Psoas muscle (tissue), 8 donors: ENCODE measurements around the gene FSTL4. TPM values are rescaled to one million over a fixed set of nuclear protein-coding genes. Genes with fewer than 3 reads are reported as not detected.

Source experiments
- ATAC-seq, 4 donors: fragments of 200-7000 bp; cut with Tn5 transposase; one replicate each; pipeline ENCODE4 v1.9.1; 2020; ENCODE audit warnings: moderate library complexity in 3 of 4, mild to moderate bottlenecking in 2 of 4
- DNase-seq, 2 donors: peaks; one replicate each; pipeline ENCODE4 v3.0.0-alpha.2; 2020
- H3K27ac ChIP-seq: fragments of 200-600 bp; one replicate; pipeline ENCODE4 v1.8.0; 2022
- H3K27me3 ChIP-seq, 3 donors: fragments of 200-600 bp in 1 of 3; one replicate each; pipeline versions ENCODE4 v1.6.1 to v1.8.0; 2013 to 2022; ENCODE audit warnings: low read length in 2 of 3, mild to moderate bottlenecking in 2 of 3, moderate library complexity in 1 of 3; ENCODE audit not compliant: insufficient read depth in 3 of 3
- H3K36me3 ChIP-seq, 2 donors: fragments of 200-600 bp in 1 of 2; one replicate each; pipeline versions ENCODE4 v1.6.1 to v1.8.0; 2013 to 2022; ENCODE audit warnings: low read depth in 1 of 2, mild to moderate bottlenecking in 1 of 2, moderate library complexity in 1 of 2; ENCODE audit not compliant: insufficient read depth in 1 of 2
- H3K4me1 ChIP-seq: fragments of 200-600 bp; one replicate; pipeline ENCODE4 v1.8.0; 2022
- H3K4me3 ChIP-seq: fragments of 200-600 bp; one replicate; pipeline ENCODE4 v1.8.0; 2022; ENCODE audit warnings: mild to moderate bottlenecking
- H3K9me3 ChIP-seq: fragments of 200-600 bp; one replicate; pipeline ENCODE4 v1.8.0; 2022
- WGBS, 3 donors: extraction: QIAGEN DNeasy Blood & Tissue Kit; methylation state at CpG; one replicate each; pipeline versions ENCODE4 v1.1.6 to v1.1.7; 2013; 5-methylcytosine and 5-hydroxymethylcytosine counted together
- intact Hi-C, 2 donors: fragments of 100-400 bp; cut with DNase I; formaldehyde crosslinking; loops; one replicate each; pipeline versions ENCODE4 v1.11.0 to v1.14.2; 2022
- polyA plus RNA-seq, 3 donors: library from polyadenylated mRNA; stranded (reverse); fragments of 200-250 nt; gene quantifications; one replicate each; pipeline ENCODE4 v1.2.3, GENCODE V29; 2013
- total RNA-seq, 4 donors: library from RNA; stranded (reverse); fragmentation: NEBNext Ultra II Directional in 2 of 4; extraction: Animal tissue kit (Norgen Biotek cat#: 25700) in 2 of 4; gene quantifications; one replicate each; pipeline versions ENCODE4 v1.2.1 to v1.2.4, GENCODE V29; 2021 to 2023
- TF ChIP-seq, protein P1 (sequence below): fragments of 200-600 bp; IDR thresholded peaks from one replicate; pipeline ENCODE4 v1.8.0; 2022; ENCODE audit warnings: antibody characterized with exemption
- donor health status: healthy with polysubstance abuse.
- donor health status: DM: no; HTN: no; CAD: no; lungs with moderate emphysema.
- donor health status: Bipolar disorder and iron deficiency.
- donor health status: healthy.
- donor health status: DM: yes; HTN: yes; CAD: no.
- donor health status: DM: no; HTN: no; CAD: no.
- donor health status: DM: no; HTN: no; CAD: no.
- donor health status: DM: yes; HTN: yes; CAD: no.

Gene FSTL4
- total and polyA plus RNA-seq, 7 donors = 0.07 to 0.81 (median 0.24) TPM

GRCh38 chr5:133244242-133244641 is 368.1 kb downstream of the FSTL4 start:
- no peak overlapping the region for H3K27ac ChIP-seq
- TF ChIP-seq, protein P1, sequence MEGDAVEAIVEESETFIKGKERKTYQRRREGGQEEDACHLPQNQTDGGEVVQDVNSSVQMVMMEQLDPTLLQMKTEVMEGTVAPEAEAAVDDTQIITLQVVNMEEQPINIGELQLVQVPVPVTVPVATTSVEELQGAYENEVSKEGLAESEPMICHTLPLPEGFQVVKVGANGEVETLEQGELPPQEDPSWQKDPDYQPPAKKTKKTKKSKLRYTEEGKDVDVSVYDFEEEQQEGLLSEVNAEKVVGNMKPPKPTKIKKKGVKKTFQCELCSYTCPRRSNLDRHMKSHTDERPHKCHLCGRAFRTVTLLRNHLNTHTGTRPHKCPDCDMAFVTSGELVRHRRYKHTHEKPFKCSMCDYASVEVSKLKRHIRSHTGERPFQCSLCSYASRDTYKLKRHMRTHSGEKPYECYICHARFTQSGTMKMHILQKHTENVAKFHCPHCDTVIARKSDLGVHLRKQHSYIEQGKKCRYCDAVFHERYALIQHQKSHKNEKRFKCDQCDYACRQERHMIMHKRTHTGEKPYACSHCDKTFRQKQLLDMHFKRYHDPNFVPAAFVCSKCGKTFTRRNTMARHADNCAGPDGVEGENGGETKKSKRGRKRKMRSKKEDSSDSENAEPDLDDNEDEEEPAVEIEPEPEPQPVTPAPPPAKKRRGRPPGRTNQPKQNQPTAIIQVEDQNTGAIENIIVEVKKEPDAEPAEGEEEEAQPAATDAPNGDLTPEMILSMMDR = no peak
- WGBS, 3 donors = 57 to 78% (median 65%) methylated on average over 7 of the region's 7 CpGs
- no peaks in the 10 kb centered on the region for H3K27me3 ChIP-seq
- H3K36me3 ChIP-seq = no peaks in the 10 kb centered on the region
- peaks cover 24% of the 10 kb centered on the region for H3K4me1 ChIP-seq
- ATAC-seq (no peak), DNase-seq (no peak)
- no peak overlapping the region for H3K4me3 ChIP-seq
- intact Hi-C loops = no loop called here
- no peaks in the 10 kb centered on the region for H3K9me3 ChIP-seq

- ATAC-seq (no peak), DNase-seq (no peak)
- H3K27ac ChIP-seq = no peak overlapping the region
- TF ChIP-seq, protein P1 = no peak
- intact Hi-C loops = no loop called here
- H3K4me3 ChIP-seq = no peak overlapping the region
- no peaks in the 10 kb centered on the region for H3K9me3 ChIP-seq
- 71 to 80% (median 77%) methylated on average over 3 of the region's 3 CpGs for WGBS, 3 donors
- no peaks in the 10 kb centered on the region for H3K36me3 ChIP-seq
- H3K4me1 ChIP-seq = peaks cover 13% of the 10 kb centered on the region
- H3K27me3 ChIP-seq = no peaks in the 10 kb centered on the region
Observed at GRCh38 chr5:133243196-133243595, 369.1 kb downstream of the FSTL4 start.

GRCh38 chr5:133242221-133242835 is 370.0 kb downstream of the FSTL4 start:
- no peak overlapping the region for H3K27ac ChIP-seq
- ATAC-seq = no peak
- H3K9me3 ChIP-seq = no peaks in the 10 kb centered on the region
- no peaks in the 10 kb centered on the region for H3K36me3 ChIP-seq
- TF ChIP-seq, protein P1 = no peak
- 95 to 99% (median 96%) methylated on average over 4 of the region's 4 CpGs for WGBS, 3 donors
- no peak for DNase-seq
- intact Hi-C loops = no loop called here
- no peak overlapping the region for H3K4me3 ChIP-seq
- no peaks in the 10 kb centered on the region for H3K27me3 ChIP-seq
- peaks cover 4% of the 10 kb centered on the region for H3K4me1 ChIP-seq

- no peak for DNase-seq
- Histone ChIP-seq H3K27me3 (no peaks in the 10 kb centered on the region), H3K4me1 (peaks cover 3% of the 10 kb centered on the region), H3K27ac (no peak overlapping the region), H3K9me3 (no peaks in the 10 kb centered on the region), H3K4me3 (no peak overlapping the region), H3K36me3 (no peaks in the 10 kb centered on the region)
- TF ChIP-seq, protein P1 = no peak
- intact Hi-C loops = no loop called here
- no peak for ATAC-seq
- WGBS, 3 donors = 82 to 86% (median 85%) methylated on average over 8 of the region's 8 CpGs
Observed at GRCh38 chr5:133241179-133242092, 370.9 kb downstream of the FSTL4 start.
